GM04503 (cell line): Measurements from ENCODE around the gene DIDO1.

Experiments
- DNase-seq: peaks from one replicate; pipeline ENCODE4 v3.0.0-alpha.2; 2012; ENCODE audit warnings: low read depth

DIDO1 gene

DNA sequence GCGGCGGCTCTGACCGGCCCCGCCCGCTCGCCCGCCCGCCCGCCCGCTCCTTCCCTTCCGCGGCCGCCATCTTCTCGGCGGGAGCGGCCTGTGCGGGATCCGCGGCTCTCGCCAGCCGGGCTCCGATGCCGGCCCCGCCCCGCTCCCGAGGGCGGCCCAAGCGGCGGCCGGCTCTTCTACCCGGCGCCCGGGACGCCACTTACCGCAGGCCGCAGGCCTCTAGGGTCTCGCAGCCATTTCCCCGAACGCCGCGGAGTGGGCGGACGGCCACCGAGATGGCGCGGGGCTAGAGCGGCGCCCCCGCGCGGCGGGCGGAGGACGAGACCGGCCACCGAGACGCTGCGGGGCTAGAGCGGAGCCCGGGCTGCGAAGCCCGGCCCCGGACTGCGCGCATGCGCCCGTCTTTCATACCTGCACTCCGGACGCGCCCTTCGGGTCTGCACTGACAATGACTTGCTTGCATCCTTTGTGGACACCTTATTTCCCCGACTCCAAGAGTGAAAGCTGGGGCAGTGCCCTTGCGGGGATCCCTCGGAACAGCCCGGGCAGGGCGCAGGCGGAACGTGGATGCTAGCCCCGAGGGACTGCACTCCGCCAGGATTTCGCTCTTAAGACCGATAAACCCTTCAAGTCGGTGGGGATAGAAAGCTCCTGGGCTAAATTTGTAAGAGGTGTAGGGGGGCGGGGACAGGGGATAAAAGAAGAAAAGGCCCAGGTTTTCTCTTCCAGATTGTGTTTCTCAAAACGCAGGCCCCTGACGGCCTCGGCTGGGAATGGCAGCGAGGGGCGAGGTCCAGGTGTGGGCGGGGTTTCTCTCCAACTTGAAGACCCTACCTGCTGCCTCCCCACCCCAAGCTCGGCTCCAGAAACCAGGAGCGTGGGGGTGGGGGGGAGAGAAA is at the start of gene DIDO1:
DIDO1 (minus strand) TSS at position 277 of the 899 bp plus-strand sequence.
- DNase-seq: no peak

GRCh38 chr20:62975251-62975760 is 49.0 kb upstream of the DIDO1 start:
- DNase-seq: no peak

- DNase-seq: no peak
Observed at GRCh38 chr20:62972845-62973745, 46.8 kb upstream of the DIDO1 start.

GRCh38 chr20:62971950-62972844 is 45.9 kb upstream of the DIDO1 start:
- no peak for DNase-seq

DNA sequence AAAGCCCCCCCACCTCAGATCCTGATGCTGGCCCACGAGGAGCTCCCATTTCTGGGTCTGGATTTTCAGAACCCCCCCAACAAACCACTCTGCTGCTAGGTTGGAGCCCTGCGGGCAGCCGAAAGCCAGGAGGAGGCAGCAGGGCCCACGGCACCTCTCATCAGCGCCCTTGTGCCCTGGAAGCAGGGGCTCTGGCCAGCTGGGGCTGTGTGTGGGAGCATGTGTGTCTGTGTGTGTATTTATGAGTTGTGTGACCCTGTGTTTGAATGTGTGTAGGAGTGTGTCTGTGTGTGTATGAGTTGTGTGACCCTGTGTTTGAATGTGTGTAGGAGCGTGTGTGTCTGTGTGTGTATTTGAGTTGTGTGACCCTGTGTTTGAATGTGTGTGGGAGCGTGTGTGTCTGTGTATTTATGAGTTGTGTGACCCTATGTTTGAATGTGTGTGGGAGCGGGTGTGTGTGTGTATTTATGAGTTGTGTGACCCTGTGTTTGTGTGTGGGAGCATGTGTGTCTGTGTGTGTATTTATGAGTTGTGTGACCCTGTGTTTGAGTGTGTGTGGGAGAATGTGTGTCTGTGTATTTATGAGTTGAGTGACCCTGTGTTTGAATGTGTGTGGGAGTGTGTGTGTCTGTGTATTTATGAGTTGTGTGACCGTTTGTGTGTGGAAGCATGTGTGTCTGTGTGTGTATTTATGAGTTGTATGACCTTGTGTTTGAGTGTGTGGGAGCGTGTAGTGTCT is 45.1 kb upstream of the DIDO1 start:
- no peak for DNase-seq

- no peak for DNase-seq
Observed at GRCh38 chr20:62970307-62971210, 44.3 kb upstream of the DIDO1 start.

DNA sequence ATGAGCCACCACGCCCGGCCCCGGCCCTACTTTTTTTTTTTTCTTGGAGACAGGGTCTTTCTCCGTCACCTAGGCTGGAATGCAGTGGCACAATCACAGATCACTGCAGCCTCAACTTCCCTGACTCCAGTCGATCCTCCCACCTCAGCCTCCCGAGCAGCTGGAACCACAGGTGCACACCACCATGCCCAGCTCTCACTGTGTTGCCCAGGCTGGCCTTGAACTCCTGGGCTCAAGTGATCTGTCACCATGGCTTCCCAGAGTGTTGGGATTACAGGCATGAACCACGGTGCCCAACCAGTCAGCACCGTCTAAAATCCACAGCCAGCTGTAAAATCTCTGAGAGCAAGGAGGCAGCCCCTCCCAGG is 43.6 kb upstream of the DIDO1 start:
- no peak for DNase-seq

GRCh38 chr20:62969179-62969760 is 43.0 kb upstream of the DIDO1 start:
- DNase-seq: no peak

GRCh38 chr20:62968378-62969178 is 42.3 kb upstream of the DIDO1 start:
- no peak for DNase-seq

DNA sequence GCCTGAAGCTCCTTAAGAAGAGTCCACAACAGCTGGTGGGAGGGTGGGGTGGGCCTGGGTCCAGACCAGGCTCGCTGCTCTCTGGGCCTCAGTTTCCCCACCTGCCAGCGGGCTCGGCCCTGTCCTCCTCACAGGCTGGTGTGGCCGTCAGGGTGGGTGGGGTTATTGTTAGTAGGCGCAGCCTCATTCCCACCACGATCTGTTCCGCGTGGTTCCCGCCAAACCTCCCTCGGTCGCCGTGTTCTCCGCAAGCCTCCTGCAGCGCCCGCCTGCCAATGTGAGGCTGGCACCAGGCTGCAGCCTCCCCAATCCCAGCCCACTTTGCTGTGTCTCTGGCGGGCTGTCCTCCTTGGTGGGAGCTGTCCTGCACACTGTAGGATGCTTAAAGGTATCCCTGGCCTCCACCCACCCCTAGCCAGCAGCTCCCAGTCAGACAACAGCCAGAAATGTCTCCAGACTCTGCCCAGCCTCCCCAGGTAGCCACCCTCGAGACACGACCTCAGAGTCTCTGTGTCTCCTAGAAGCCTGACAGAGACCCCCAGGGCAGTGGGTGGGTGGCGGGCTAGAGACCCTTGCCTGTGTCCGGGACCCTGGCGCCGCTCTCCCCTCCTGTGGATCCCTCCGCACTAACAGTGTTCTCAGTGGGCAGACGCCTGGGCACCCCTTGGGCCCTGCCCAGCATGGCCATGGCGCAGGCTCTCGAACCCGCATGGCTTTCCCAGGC is 41.5 kb upstream of the DIDO1 start:
- DNase-seq: no peak

GRCh38 chr20:62967149-62967501 is 40.8 kb upstream of the DIDO1 start:
- no peak for DNase-seq

- no peak for DNase-seq
Observed at GRCh38 chr20:62966212-62967148, 40.2 kb upstream of the DIDO1 start.

GRCh38 chr20:62965363-62965771 is 39.1 kb upstream of the DIDO1 start:
- DNase-seq: no peak

DNA sequence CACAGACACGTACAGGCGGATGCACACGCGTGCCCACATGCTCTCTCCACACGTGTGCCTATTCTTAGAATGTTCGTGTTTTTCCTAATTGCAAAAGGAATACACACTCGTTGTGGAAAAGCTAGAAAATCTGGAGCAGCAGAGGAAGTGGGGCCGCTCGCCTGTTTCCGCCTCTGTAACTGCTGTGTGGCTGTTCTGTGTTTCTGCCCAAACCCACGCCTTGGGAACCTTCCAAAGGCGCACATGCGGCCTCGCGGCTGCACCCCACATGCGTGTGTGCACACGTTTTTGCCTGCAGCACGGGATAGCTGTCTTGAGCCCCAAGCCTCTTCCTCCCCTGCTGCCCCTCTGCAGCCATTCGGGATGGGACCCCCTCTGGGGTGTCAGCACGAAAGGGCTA is 38.4 kb upstream of the DIDO1 start:
- DNase-seq: no peak

- DNase-seq: no peak
Observed at GRCh38 chr20:62963614-62964397, 37.5 kb upstream of the DIDO1 start.
